ENCODE data around the gene ASPDH. TPM values are rescaled to one million over a fixed set of nuclear protein-coding genes. Genes with fewer than 3 reads are reported as not detected.

ASPDH gene
- total and polyA plus RNA-seq, 2 donors (not counting 3 experiments of a cell fraction or from before 2014, with no cell fraction given): not detected

DNA sequence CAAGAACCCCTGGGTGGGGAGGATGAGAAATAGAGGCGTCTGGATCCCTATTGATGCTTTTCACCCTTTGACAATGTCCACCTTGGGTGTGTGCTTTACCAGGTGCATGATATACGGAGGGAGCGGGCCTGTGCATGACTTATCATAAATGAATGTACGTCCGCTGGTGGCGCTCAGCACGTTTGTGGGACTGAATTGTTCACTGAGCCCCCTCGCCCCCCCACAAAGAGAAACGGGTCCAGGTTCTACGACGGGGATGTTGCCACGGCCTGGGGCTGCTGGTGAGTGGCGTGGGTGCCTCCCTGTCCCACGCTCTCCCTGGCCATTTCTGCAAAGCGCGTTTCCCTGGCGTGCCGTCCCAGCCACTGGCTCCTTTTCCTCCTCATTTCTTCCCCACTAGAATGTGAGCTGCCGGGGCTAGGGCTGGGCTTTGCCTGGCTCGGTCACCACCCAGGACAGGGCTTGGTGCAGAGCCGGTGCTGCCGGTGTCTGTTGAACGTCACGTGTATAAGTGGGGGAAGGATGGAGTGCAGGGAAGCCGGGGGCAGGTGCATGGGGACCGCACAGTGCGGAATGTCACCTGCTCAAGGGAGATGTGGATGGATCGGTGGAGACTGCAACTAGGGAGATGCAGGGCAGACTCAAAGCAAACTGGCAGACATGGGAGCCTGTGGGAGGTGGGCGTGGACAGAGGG, 33.0 kb upstream of the ASPDH start:
- H3K4me3 ChIP-seq (replicated peaks in 1 of 3; ENCODE audit: insufficient read depth in 1 of 3, low read depth in 1 of 3, low read length in 3 of 3): no peak overlapping the region
- no peak for FAIRE-seq
- H3K9ac ChIP-seq (replicated peaks; ENCODE audit: extremely low read depth, insufficient read depth, low read length): no peak overlapping the region
- no peak for DNase-seq (ENCODE audit: low read depth, low spot score)
- H3K4me1 ChIP-seq (ENCODE audit: control insufficient read depth, extremely low read depth, insufficient read depth, low read length): no peaks in the 10 kb centered on the region
- no peak overlapping the region for H3K27ac ChIP-seq (ENCODE audit: insufficient read depth, low read depth, low read length)
- dilution Hi-C loops (cut with MboI; ENCODE audit: extremely low pct_ligation_motif_present, low sequenced_read_pairs) (no loop called here), intact Hi-C loops (cut with micrococcal nuclease) (no loop called here)
- peaks cover 3 to 5% of the 10 kb centered on the region in 2 experiments for H3K27me3 ChIP-seq (ENCODE audit: control insufficient read depth in 2 of 2, insufficient read depth in 2 of 2, low read length in 2 of 2)
- ChIA-PET CTCF (interaction anchor here (1.6 to 1.7 kb wide), 2 partner anchors 9 kb away, joined by 5 to 9 read pairs; no protein-coding TSS in a partner anchor), POLR2A (no interaction called here)
- TF ChIP-seq, protein P1, sequence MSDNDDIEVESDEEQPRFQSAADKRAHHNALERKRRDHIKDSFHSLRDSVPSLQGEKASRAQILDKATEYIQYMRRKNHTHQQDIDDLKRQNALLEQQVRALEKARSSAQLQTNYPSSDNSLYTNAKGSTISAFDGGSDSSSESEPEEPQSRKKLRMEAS (IDR thresholded peaks at IDR 0.05; ENCODE audit: insufficient read depth, insufficient read length): no peak
- TF ChIP-seq POLR2A (IDR thresholded peaks at IDR 0.05; ENCODE audit: low read depth, low read length) (no peak), EZH2 (IDR thresholded peaks at IDR 0.05; ENCODE audit: borderline replicate concordance, low read depth, low read length, severe bottlenecking) (no peak), GATA2 (IDR thresholded peaks at IDR 0.05; ENCODE audit: insufficient read depth, insufficient read length, low read depth, low read length) (no peak), MYC (IDR thresholded peaks at IDR 0.05; ENCODE audit: low read depth, low read length) (no peak), POLR2AphosphoS5 (IDR thresholded peaks at IDR 0.05; ENCODE audit: insufficient read depth, low read depth, low read length) (no peak), FOS (IDR thresholded peaks at IDR 0.05; ENCODE audit: borderline replicate concordance, insufficient read depth, low read length) (no peak), JUN (IDR thresholded peaks at IDR 0.05; ENCODE audit: borderline replicate concordance, insufficient read depth, insufficient read length, low read depth) (no peak)
- TF ChIP-seq, protein P2, sequence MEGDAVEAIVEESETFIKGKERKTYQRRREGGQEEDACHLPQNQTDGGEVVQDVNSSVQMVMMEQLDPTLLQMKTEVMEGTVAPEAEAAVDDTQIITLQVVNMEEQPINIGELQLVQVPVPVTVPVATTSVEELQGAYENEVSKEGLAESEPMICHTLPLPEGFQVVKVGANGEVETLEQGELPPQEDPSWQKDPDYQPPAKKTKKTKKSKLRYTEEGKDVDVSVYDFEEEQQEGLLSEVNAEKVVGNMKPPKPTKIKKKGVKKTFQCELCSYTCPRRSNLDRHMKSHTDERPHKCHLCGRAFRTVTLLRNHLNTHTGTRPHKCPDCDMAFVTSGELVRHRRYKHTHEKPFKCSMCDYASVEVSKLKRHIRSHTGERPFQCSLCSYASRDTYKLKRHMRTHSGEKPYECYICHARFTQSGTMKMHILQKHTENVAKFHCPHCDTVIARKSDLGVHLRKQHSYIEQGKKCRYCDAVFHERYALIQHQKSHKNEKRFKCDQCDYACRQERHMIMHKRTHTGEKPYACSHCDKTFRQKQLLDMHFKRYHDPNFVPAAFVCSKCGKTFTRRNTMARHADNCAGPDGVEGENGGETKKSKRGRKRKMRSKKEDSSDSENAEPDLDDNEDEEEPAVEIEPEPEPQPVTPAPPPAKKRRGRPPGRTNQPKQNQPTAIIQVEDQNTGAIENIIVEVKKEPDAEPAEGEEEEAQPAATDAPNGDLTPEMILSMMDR (IDR thresholded peaks at IDR 0.05; ENCODE audit: extremely low read depth in 1 of 2, insufficient read depth in 1 of 2, low read depth in 1 of 2, low read length in 2 of 2): no peak
- no peaks in the 10 kb centered on the region for H3K79me2 ChIP-seq (ENCODE audit: control insufficient read depth, insufficient read depth, low read length)
- H2AFZ ChIP-seq (ENCODE audit: low read depth, low read length): no peak overlapping the region
- no peaks in the 10 kb centered on the region for H3K36me3 ChIP-seq (ENCODE audit: control insufficient read depth in 2 of 2, extremely low read depth in 1 of 2, insufficient read depth in 2 of 2, low read length in 2 of 2)
- no TSS peak for BruUV-seq (replicated peaks)
- no peaks in the 10 kb centered on the region for H3K9me1 ChIP-seq (replicated peaks; ENCODE audit: control insufficient read depth, extremely low read depth, insufficient read depth, low read length)
- H4K20me1 ChIP-seq (replicated peaks; ENCODE audit: control insufficient read depth, extremely low read depth, insufficient read depth, low read length): no peaks in the 10 kb centered on the region
- no peak overlapping the region for H3K4me2 ChIP-seq (ENCODE audit: insufficient read depth, low read length)
- no peaks in the 10 kb centered on the region for H3K9me3 ChIP-seq (replicated peaks; ENCODE audit: control insufficient read depth, insufficient read depth, low read length)

All from endothelial cell of umbilical vein (primary cell).